GM18873 (cell line): ENCODE measurements around the gene ERN1.

ENCODE experiments used
- ATAC-seq: cut with Tn5 transposase; IDR thresholded peaks from one replicate; pipeline ENCODE4 v1.9.1; 2021; ENCODE audit warnings: mild to moderate bottlenecking, moderate library complexity, moderate number of reproducible peaks; ENCODE audit not compliant: unreplicated experiment, low FRiP score

Gene ERN1

GRCh38 chr17:63997341-63998048 lies 132.4 kb downstream of the ERN1 start:
- ATAC-seq: no peak

- no peak for ATAC-seq
Measured at GRCh38 chr17:63996430-63997182, 133.3 kb downstream of the ERN1 start.

GRCh38 chr17:63995626-63996025 lies 134.3 kb downstream of the ERN1 start:
- no peak for ATAC-seq

- no peak for ATAC-seq
Measured at GRCh38 chr17:63993368-63993985, 136.5 kb downstream of the ERN1 start.

- no peak for ATAC-seq
Measured at GRCh38 chr17:63991611-63992010, 138.3 kb downstream of the ERN1 start.

GRCh38 chr17:63989622-63990345 lies 140.2 kb downstream of the ERN1 start:
- no peak for ATAC-seq
